ENCODE data around the gene OR1K1.
"Not testable (repeated sequence)": the region's sequence is repeated elsewhere in the genome, so short reads cannot be mapped to it uniquely, and the experiment has no call there.

Gene OR1K1

DNA sequence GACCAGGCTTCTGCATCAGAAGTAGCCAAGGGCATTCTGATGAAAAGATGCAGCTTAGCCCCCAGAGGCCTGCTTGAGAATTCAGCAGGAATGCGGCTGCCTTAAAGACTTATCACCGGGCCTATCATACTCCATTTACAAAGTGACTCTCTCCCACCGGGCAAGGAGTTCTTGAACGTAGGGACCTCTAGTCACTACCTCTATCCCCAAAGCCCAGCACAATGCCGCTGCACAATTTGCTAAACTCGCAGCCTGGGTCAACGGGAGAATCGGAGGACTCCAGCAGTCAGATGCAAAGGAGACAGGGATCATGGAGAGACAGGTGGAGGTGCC is 27.8 kb downstream of the OR1K1 start:
- peak overlapping the region; percentile 81 for H3K27ac ChIP-seq (ENCODE audit: low read depth, low read length)

DNA sequence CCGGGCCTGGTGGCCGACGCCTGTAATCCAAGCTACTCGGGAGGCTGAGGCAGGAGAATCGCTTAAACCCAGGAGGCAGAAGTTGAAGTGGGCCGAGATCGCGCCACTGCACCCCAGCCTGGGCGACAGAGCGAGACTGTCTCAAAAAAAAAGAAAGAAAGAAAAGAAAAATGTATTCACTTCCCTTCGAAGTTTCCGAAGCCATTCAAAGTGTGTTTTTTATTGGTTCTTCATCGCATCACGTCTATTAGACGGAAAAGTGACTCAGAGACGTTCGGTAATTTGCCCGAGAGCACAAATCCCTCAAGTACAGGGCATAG is 29.0 kb downstream of the OR1K1 start:
- peak overlapping the region; percentile 81 for H3K27ac ChIP-seq (ENCODE audit: low read depth, low read length)
- not testable (repeated sequence) for H3K27me3 ChIP-seq (ENCODE audit: insufficient read depth, low read length); H3K36me3 ChIP-seq (ENCODE audit: insufficient read depth, low read length); H3K4me1 ChIP-seq (ENCODE audit: control insufficient read depth, insufficient read depth, low read length, unreplicated experiment)
- peak overlapping the region; percentile 87 for H2AFZ ChIP-seq (ENCODE audit: low read length, unreplicated experiment)
- peak overlapping the region; percentile 94 for H3K4me3 ChIP-seq (ENCODE audit: low read depth, low read length)
- H3K79me2 ChIP-seq (ENCODE audit: control insufficient read depth, insufficient read depth, low read length, unreplicated experiment), result peaks cover 28% of the 10 kb centered on the region

More for the DNA sequence above, 27.8 kb downstream of the OR1K1 start:
- peaks cover 28% of the 10 kb centered on the region for H3K79me2 ChIP-seq (ENCODE audit: control insufficient read depth, insufficient read depth, low read length, unreplicated experiment)
- H3K27me3 ChIP-seq (ENCODE audit: insufficient read depth, low read length), result no peaks in the 10 kb centered on the region
- H3K4me3 ChIP-seq (ENCODE audit: low read depth, low read length), result peak overlapping the region; percentile 94
- H3K4me1 ChIP-seq (ENCODE audit: control insufficient read depth, insufficient read depth, low read length, unreplicated experiment), result peaks cover 9% of the 10 kb centered on the region
- peak overlapping the region; percentile 87 for H2AFZ ChIP-seq (ENCODE audit: low read length, unreplicated experiment)
- no peaks in the 10 kb centered on the region; the same call in 1 of the 2 replicates for H3K36me3 ChIP-seq (ENCODE audit: insufficient read depth, low read length)

GRCh38 chr9:122832194-122832593 is 32.3 kb downstream of the OR1K1 start:
- Histone ChIP-seq H3K27me3 (ENCODE audit: insufficient read depth, low read length) (no peaks in the 10 kb centered on the region), H3K36me3 (ENCODE audit: insufficient read depth, low read length) (no peaks in the 10 kb centered on the region), H2AFZ (ENCODE audit: low read length, unreplicated experiment) (peak overlapping the region; percentile 30), H3K4me1 (ENCODE audit: control insufficient read depth, insufficient read depth, low read length, unreplicated experiment) (peaks cover 1% of the 10 kb centered on the region), H3K79me2 (ENCODE audit: control insufficient read depth, insufficient read depth, low read length, unreplicated experiment) (peaks cover 6% of the 10 kb centered on the region), H3K4me3 (ENCODE audit: low read depth, low read length) (no peak overlapping the region), H3K27ac (ENCODE audit: low read depth, low read length) (no peak overlapping the region)

DNA sequence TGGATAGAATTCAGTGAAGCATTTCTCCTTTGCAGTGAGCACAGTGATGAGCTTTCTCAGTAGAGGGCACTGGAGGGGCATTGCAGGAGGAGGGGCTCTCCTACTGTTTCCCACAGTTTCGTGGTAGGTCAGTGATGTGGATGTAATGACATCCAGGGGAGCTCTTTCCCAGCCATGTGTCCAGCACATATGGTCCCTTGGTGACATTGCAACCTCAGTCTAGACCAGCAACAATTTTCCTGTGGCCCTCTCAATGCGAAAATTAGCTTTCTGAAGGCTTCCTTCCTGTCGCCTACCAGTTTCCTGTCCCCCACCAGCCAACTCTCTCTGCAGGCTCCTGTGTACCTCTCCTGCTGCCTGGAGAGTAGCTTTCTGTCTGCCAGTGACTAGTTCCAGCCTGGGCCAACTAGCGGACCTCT is 35.4 kb downstream of the OR1K1 start:
- H3K4me3 ChIP-seq (ENCODE audit: low read depth, low read length), result no peak overlapping the region
- H2AFZ ChIP-seq (ENCODE audit: low read length, unreplicated experiment), result no peak overlapping the region
- H3K36me3 ChIP-seq (ENCODE audit: insufficient read depth, low read length), result no peaks in the 10 kb centered on the region
- H3K27ac ChIP-seq (ENCODE audit: low read depth, low read length), result no peak overlapping the region
- H3K79me2 ChIP-seq (ENCODE audit: control insufficient read depth, insufficient read depth, low read length, unreplicated experiment), result no peaks in the 10 kb centered on the region
- no peaks in the 10 kb centered on the region for H3K4me1 ChIP-seq (ENCODE audit: control insufficient read depth, insufficient read depth, low read length, unreplicated experiment)
- H3K27me3 ChIP-seq (ENCODE audit: insufficient read depth, low read length), result no peaks in the 10 kb centered on the region

DNA sequence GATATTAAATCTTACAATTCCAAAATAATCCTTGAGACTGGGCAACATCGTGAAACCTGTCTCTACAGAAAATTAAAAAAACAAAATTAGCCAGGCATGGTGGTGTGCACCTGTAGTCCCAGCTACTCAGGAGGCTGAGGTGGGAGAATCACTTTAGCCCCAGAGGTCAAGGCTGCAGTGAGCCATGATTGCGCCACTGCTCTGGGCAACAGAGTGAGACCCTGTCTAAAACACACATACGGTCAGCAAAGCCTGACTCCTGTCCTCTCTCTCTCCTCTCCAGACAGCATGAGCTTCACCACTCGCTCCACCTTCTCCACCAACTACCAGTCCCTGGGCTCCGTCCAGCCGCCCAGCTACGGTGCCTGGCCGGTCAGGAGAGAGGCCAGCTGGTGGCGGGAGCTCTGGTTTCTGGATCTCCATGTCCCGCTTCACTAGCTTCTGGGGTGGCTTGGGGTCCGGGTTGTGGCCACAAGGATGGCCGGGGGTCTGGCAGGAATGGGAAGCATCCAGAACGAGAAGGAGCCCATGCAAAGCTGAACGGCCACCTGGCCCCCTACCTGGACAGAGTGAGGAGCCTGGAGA is 37.4 kb downstream of the OR1K1 start:
- Histone ChIP-seq H3K4me1 (ENCODE audit: control insufficient read depth, insufficient read depth, low read length, unreplicated experiment) (no peaks in the 10 kb centered on the region), H3K4me3 (ENCODE audit: low read depth, low read length) (no peak overlapping the region), H3K27me3 (ENCODE audit: insufficient read depth, low read length) (no peaks in the 10 kb centered on the region), H3K79me2 (ENCODE audit: control insufficient read depth, insufficient read depth, low read length, unreplicated experiment) (no peaks in the 10 kb centered on the region), H3K36me3 (ENCODE audit: insufficient read depth, low read length) (no peaks in the 10 kb centered on the region), H2AFZ (ENCODE audit: low read length, unreplicated experiment) (no peak overlapping the region), H3K27ac (ENCODE audit: low read depth, low read length) (no peak overlapping the region)

DNA sequence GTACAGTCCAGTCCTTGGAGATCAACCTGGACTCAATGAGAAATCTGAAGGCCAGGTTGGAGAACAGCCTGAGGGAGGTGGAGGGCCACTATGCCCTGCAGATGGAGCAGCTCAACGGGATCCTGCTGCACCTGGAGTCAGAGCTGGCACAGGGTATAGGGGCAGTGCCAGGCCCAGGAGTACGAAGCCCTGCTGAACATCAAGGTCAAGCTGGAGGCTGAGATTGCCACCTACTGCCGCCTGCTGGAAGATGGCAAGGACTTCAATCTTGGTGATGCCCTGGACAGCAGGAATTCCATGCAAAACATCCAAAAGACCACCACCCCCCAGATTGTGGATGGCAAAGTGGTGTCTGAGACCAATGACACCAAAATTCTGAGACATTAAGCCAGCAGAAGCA is 38.5 kb downstream of the OR1K1 start:
- not testable (repeated sequence) for H3K27me3 ChIP-seq (ENCODE audit: insufficient read depth, low read length); H3K4me1 ChIP-seq (ENCODE audit: control insufficient read depth, insufficient read depth, low read length, unreplicated experiment); H3K27ac ChIP-seq (ENCODE audit: low read depth, low read length); H3K36me3 ChIP-seq (ENCODE audit: insufficient read depth, low read length); H2AFZ ChIP-seq (ENCODE audit: low read length, unreplicated experiment); H3K4me3 ChIP-seq (ENCODE audit: low read depth, low read length); H3K79me2 ChIP-seq (ENCODE audit: control insufficient read depth, insufficient read depth, low read length, unreplicated experiment)

DNA sequence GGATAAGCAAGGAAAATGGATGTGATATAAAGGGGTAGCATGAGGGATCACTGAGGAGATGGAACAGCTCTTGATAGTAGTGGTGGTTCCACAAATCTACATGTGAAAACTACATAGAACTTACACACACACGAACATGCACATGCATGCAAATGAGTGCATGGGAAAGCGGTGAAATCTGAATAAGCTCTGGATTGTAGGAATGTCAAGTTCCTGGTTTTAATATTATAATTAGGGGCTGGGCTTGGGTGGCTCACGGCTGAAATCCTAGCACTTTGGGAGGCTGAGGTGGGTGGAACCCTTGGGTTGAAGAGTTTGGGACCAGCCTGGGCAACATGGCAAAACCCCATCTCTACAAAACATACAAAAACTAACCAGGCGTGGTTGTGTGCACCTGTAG is 41.6 kb downstream of the OR1K1 start:
- Histone ChIP-seq H3K27me3 (ENCODE audit: insufficient read depth, low read length) (no peaks in the 10 kb centered on the region), H2AFZ (ENCODE audit: low read length, unreplicated experiment) (no peak overlapping the region)

GRCh38 chr9:122844137-122844536 is 44.2 kb downstream of the OR1K1 start:
- Histone ChIP-seq H3K27me3 (ENCODE audit: insufficient read depth, low read length) (no peaks in the 10 kb centered on the region), H2AFZ (ENCODE audit: low read length, unreplicated experiment) (no peak overlapping the region), H3K27ac (ENCODE audit: low read depth, low read length) (no peak overlapping the region), H3K4me3 (ENCODE audit: low read depth, low read length) (no peak overlapping the region), H3K36me3 (ENCODE audit: insufficient read depth, low read length) (peaks cover 21% of the 10 kb centered on the region), H3K4me1 (ENCODE audit: control insufficient read depth, insufficient read depth, low read length, unreplicated experiment) (no peaks in the 10 kb centered on the region), H3K79me2 (ENCODE audit: control insufficient read depth, insufficient read depth, low read length, unreplicated experiment) (no peaks in the 10 kb centered on the region)

More for the DNA sequence above, 41.6 kb downstream of the OR1K1 start:
- Histone ChIP-seq H3K4me1 (ENCODE audit: control insufficient read depth, insufficient read depth, low read length, unreplicated experiment) (no peaks in the 10 kb centered on the region), H3K27ac (ENCODE audit: low read depth, low read length) (no peak overlapping the region), H3K79me2 (ENCODE audit: control insufficient read depth, insufficient read depth, low read length, unreplicated experiment) (no peaks in the 10 kb centered on the region), H3K4me3 (ENCODE audit: low read depth, low read length) (no peak overlapping the region), H3K36me3 (ENCODE audit: insufficient read depth, low read length) (peaks cover 10% of the 10 kb centered on the region)

DNA sequence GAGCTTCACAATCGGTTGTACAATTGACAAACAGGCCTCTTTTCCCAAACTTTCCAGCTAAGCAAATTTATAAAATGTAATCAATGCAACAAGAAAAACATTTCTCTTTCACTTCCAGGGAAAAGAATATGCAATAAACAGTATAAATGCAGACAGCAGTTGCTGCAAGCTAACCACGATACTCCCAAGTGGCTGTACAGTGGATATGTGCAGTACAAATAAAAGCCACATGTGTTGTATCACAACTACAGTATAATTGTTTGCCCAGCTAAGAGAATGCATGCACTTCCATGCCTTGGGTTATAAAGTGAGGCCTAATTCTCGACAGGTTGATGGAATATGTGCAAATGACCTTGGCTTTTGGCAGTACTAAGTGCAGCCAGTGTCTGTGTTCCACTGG is 45.2 kb downstream of the OR1K1 start:
- Histone ChIP-seq H3K4me3 (ENCODE audit: low read depth, low read length) (no peak overlapping the region), H3K79me2 (ENCODE audit: control insufficient read depth, insufficient read depth, low read length, unreplicated experiment) (no peaks in the 10 kb centered on the region), H3K4me1 (ENCODE audit: control insufficient read depth, insufficient read depth, low read length, unreplicated experiment) (no peaks in the 10 kb centered on the region), H2AFZ (ENCODE audit: low read length, unreplicated experiment) (no peak overlapping the region), H3K27ac (ENCODE audit: low read depth, low read length) (no peak overlapping the region), H3K36me3 (ENCODE audit: insufficient read depth, low read length) (peaks cover 25% of the 10 kb centered on the region), H3K27me3 (ENCODE audit: insufficient read depth, low read length) (no peaks in the 10 kb centered on the region)

DNA sequence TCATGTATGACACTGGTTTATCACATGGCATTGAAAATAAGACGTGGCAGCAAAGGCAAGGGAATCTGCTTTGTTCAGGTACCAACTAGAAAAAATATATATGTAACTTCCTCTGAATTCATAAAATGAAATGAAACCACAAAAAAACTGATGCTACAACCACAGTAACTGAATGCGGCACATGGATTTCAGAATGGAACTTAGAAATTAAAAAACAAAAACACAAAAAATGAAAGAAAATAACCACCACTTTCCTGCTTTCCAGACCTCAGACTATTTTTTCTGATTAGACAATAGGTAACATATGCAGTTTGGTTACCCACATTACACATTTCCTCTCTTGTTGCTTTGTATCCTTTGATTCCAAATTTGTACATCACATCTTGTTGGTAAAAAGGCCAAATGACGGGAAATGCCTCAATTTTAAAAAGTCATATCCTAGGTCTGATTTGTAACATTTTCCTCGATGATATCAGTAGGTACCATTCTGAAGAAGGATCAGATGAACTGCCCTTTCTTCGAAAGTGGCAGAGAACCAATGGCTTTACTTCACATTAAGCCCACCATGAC is 46.5 kb downstream of the OR1K1 start:
- peaks cover 33% of the 10 kb centered on the region for H3K36me3 ChIP-seq (ENCODE audit: insufficient read depth, low read length)
- no peak overlapping the region for H2AFZ ChIP-seq (ENCODE audit: low read length, unreplicated experiment)
- no peaks in the 10 kb centered on the region for H3K27me3 ChIP-seq (ENCODE audit: insufficient read depth, low read length)
- H3K79me2 ChIP-seq (ENCODE audit: control insufficient read depth, insufficient read depth, low read length, unreplicated experiment), result no peaks in the 10 kb centered on the region
- H3K27ac ChIP-seq (ENCODE audit: low read depth, low read length), result no peak overlapping the region
- H3K4me1 ChIP-seq (ENCODE audit: control insufficient read depth, insufficient read depth, low read length, unreplicated experiment), result no peaks in the 10 kb centered on the region
- no peak overlapping the region for H3K4me3 ChIP-seq (ENCODE audit: low read depth, low read length)

DNA sequence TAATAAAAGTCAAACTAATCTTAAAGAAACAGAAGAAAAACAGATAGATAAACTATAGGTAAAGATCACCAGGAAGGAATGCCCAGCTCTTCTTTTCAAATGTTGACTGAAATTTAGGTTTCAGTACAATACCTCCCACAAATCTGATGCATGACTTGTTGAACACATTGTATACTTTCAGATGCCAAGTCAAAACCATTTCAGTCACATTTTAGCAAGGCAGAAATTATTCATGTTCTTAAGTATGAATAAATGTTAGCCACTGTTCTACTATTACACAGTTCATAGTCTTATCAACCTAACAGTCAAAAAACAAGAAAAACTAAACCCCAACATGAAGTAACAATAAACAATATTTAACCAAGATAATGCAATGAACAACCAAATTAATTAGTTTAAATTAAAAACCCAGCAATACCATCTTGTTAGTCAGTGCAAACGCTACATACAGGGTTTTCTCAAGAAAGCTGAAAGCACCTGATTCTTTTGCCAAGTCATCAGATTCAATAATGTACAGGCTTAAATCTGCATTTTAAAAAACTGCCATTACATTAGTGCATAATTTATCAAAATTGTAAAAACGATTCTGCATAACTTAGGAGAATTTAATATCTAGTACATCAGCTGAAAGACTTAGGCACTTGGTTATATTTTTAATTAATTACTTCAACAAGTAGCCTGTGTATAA is 48.5 kb downstream of the OR1K1 start:
- H3K4me3 ChIP-seq (ENCODE audit: low read depth, low read length), result no peak overlapping the region
- no peaks in the 10 kb centered on the region for H3K27me3 ChIP-seq (ENCODE audit: insufficient read depth, low read length)
- H3K79me2 ChIP-seq (ENCODE audit: control insufficient read depth, insufficient read depth, low read length, unreplicated experiment), result no peaks in the 10 kb centered on the region
- peaks cover 33% of the 10 kb centered on the region for H3K36me3 ChIP-seq (ENCODE audit: insufficient read depth, low read length)
- no peak overlapping the region for H3K27ac ChIP-seq (ENCODE audit: low read depth, low read length)
- no peaks in the 10 kb centered on the region for H3K4me1 ChIP-seq (ENCODE audit: control insufficient read depth, insufficient read depth, low read length, unreplicated experiment)
- no peak overlapping the region for H2AFZ ChIP-seq (ENCODE audit: low read length, unreplicated experiment)

Data from ACC112 (cell line).